GM19455 (cell line): ENCODE results near the gene CD46.

Experiments used
- ATAC-seq: cut with Tn5 transposase; IDR thresholded peaks from one replicate; pipeline ENCODE4 v1.9.1; 2021; ENCODE audit not compliant: unreplicated experiment

Gene CD46

GRCh38 chr1:207812778-207813511 is 61.1 kb downstream of the CD46 start:
- no peak for ATAC-seq

- ATAC-seq, result no peak
These were observed 61.6 kb downstream of the CD46 start for GRCh38 chr1:207813512-207813881.

GRCh38 chr1:207813946-207814345 is 62.1 kb downstream of the CD46 start:
- ATAC-seq, result no peak

- no peak for ATAC-seq
These were observed 62.6 kb downstream of the CD46 start for GRCh38 chr1:207814469-207814868.

GRCh38 chr1:207815466-207815865 is 63.6 kb downstream of the CD46 start:
- ATAC-seq, result no peak

- no peak for ATAC-seq
These were observed 64.0 kb downstream of the CD46 start for GRCh38 chr1:207815913-207816291.

- ATAC-seq, result no peak
These were observed 65.3 kb downstream of the CD46 start for GRCh38 chr1:207817166-207817565.

- ATAC-seq, result no peak
These were observed 66.2 kb downstream of the CD46 start for GRCh38 chr1:207817778-207818751.

- no peak for ATAC-seq
These were observed 67.2 kb downstream of the CD46 start for GRCh38 chr1:207818971-207819451.

GRCh38 chr1:207820568-207821463 is 69.0 kb downstream of the CD46 start:
- no peak for ATAC-seq

- ATAC-seq, result no peak
These were observed 69.7 kb downstream of the CD46 start for GRCh38 chr1:207821464-207822045.

- ATAC-seq, result peak; percentile 38
These were observed 70.3 kb downstream of the CD46 start for GRCh38 chr1:207822124-207822601.

- ATAC-seq, result peak; percentile 67
These were observed 71.0 kb downstream of the CD46 start for GRCh38 chr1:207822602-207823451.

- ATAC-seq, result no peak
These were observed 71.7 kb downstream of the CD46 start for GRCh38 chr1:207823531-207823879.

- ATAC-seq, result no peak
These were observed 72.2 kb downstream of the CD46 start for GRCh38 chr1:207823880-207824566.

GRCh38 chr1:207824691-207825408 is 73.0 kb downstream of the CD46 start:
- ATAC-seq, result no peak

GRCh38 chr1:207825409-207825695 is 73.5 kb downstream of the CD46 start:
- no peak for ATAC-seq

- peak; percentile 68 for ATAC-seq
These were observed 74.1 kb downstream of the CD46 start for GRCh38 chr1:207825719-207826556.
